Caco-2 (cell line): ENCODE results near the gene EXOC6B. TPM values are rescaled to one million over a fixed set of nuclear protein-coding genes. Genes with fewer than 3 reads are reported as not detected.

ENCODE experiments used
- BruUV-seq: library from RNA; stranded (reverse); fragments of 400-500 nt; replicated peaks from 2 replicates; lab custom pipeline; 2021; lab: Mats Ljungman, UMichigan
- CTCF ChIA-PET: fragments of 300-600 bp; sonication (Branson Sonifier 250); formaldehyde crosslinking; loops from one replicate; lab custom pipeline; 2022; ENCODE audit warnings: antibody characterized with exemption; lab: Charles Lee
- POLR2A ChIA-PET: fragments of 300-600 bp; sonication (Branson Sonifier 250); formaldehyde crosslinking; loops from one replicate; lab custom pipeline; 2022; ENCODE audit warnings: antibody characterized with exemption; lab: Charles Lee
- DNase-seq, 2 experiments: peaks; one replicate each; pipeline versions ENCODE4 v3.0.0 to v3.0.0-alpha.2; 2020 to 2022
- H3K27me3 ChIP-seq: replicated peaks from 2 replicates; pipeline ENCODE4 v1.6.0; 2011; ENCODE audit warnings: low read length; ENCODE audit not compliant: control insufficient read depth, insufficient read depth
- H3K36me3 ChIP-seq: 2 replicates; pipeline ENCODE4 v1.5.1; 2011; ENCODE audit warnings: low read length; ENCODE audit not compliant: control insufficient read depth, insufficient read depth
- H3K4me1 ChIP-seq: fragments of 250-450 bp; sonication (Bioruptor Pico); 2 replicates; pipeline ENCODE4 v1.5.1; 2020; ENCODE audit warnings: mild to moderate bottlenecking
- H3K4me3 ChIP-seq: 2 replicates; pipeline ENCODE4 v1.5.1; 2011; ENCODE audit warnings: low read depth, mild to moderate bottlenecking, control low read depth, low read length
- H3K9me3 ChIP-seq: fragments of 250-450 bp; sonication (Bioruptor Pico); 2 replicates; pipeline ENCODE4 v1.5.1; 2020; ENCODE audit warnings: mild to moderate bottlenecking, moderate library complexity
- H3K27ac Mint-ChIP-seq: one replicate; pipeline ENCODE4 v1.8.0; 2022; ENCODE audit warnings: mixed read lengths; ENCODE audit not compliant: unreplicated experiment
- H3K27me3 Mint-ChIP-seq: one replicate; pipeline ENCODE4 v1.8.0; 2022; ENCODE audit warnings: mixed read lengths; ENCODE audit not compliant: insufficient read depth, unreplicated experiment
- H3K36me3 Mint-ChIP-seq: one replicate; pipeline ENCODE4 v1.8.0; 2022; ENCODE audit warnings: mild to moderate bottlenecking, mixed read lengths; ENCODE audit not compliant: insufficient read depth, unreplicated experiment
- H3K4me1 Mint-ChIP-seq: one replicate; pipeline ENCODE4 v1.8.0; 2022; ENCODE audit warnings: low read depth, mixed read lengths; ENCODE audit not compliant: unreplicated experiment
- H3K4me3 Mint-ChIP-seq: one replicate; pipeline ENCODE4 v1.8.0; 2022; ENCODE audit warnings: mild to moderate bottlenecking, moderate library complexity, mixed read lengths; ENCODE audit not compliant: unreplicated experiment
- H3K9me3 Mint-ChIP-seq: one replicate; pipeline ENCODE4 v1.8.0; 2022; ENCODE audit warnings: mixed read lengths; ENCODE audit not compliant: unreplicated experiment
- CTCF ChIP-seq, 2 experiments: fragments of 200-600 bp in 1 of 2; IDR thresholded peaks; 1 replicate in 1 of 2; 2 replicates in 1 of 2; pipeline versions ENCODE4 v1.5.1 to v1.8.0; 2011 to 2022; ENCODE audit warnings: antibody characterized with exemption in 1 of 2, control low read depth in 1 of 2, inconsistent platforms in 1 of 2, low read depth in 1 of 2, low read length in 1 of 2, mild to moderate bottlenecking in 1 of 2, moderate library complexity in 1 of 2; ENCODE audit not compliant: insufficient read depth in 1 of 2, severe bottlenecking in 1 of 2, unreplicated experiment in 1 of 2
- intact Hi-C: fragments of 100-400 bp; cut with micrococcal nuclease; formaldehyde crosslinking; loops from one replicate; pipeline ENCODE4 v1.10.0; 2022; ENCODE audit not compliant: unreplicated experiment
- total RNA-seq: library from RNA; stranded (reverse); gene quantifications from 2 replicates; pipeline ENCODE4 v1.2.3, GENCODE V29; 2022

EXOC6B gene
- total RNA-seq, 1 experiment from 2014 or later: 36.1 TPM

DNA sequence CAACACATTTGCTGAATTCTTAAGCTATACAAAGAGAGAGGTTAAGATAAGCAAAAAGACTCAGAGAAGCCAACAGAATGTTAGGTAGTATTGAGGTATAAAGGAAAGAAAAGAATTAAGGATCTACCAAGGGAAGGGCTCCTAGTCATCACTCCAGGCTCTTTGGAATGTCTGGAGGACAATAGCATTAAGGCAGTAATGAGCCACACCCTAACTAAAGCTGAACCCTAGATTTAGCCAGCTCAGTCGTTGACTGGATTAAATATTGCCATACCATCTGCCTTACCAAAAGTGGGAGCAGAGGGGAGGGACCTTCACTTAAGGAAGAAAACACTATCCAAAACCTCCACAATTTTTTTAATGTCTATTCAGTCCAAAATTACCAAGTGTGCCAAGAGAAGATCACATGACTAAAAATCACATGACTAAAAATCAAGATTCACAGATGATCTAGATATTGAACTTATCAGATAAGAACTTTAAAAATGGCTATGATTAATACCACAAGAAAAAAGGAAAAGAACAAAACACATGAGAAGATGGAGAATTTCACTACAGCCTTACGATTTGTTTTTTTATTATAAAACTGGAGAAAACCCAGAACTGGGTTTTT is 59.7 kb downstream of the EXOC6B start:
- Histone ChIP-seq H3K4me1 (peaks cover 7% of the 10 kb centered on the region; the same call in 1 of the 2 replicates), H3K27me3 (no peaks in the 10 kb centered on the region), H3K36me3 (no peaks in the 10 kb centered on the region), H3K9me3 (peaks cover 26% of the 10 kb centered on the region), H3K4me3 (no peak overlapping the region)
- Mint-ChIP-seq H3K4me1 (peaks cover 16% of the 10 kb centered on the region), H3K27ac (peak overlapping the region; percentile 21), H3K9me3 (peaks cover 19% of the 10 kb centered on the region), H3K4me3 (no peak overlapping the region), H3K36me3 (peaks cover 19% of the 10 kb centered on the region), H3K27me3 (no peaks in the 10 kb centered on the region)
- DNase-seq: no peak
- POLR2A ChIA-PET: no interaction called here
- BruUV-seq: no TSS peak
- CTCF ChIA-PET: no interaction called here
- intact Hi-C loops: no loop called here
- TF ChIP-seq CTCF (IDR thresholded peaks at IDR 0.05; ENCODE audit: insufficient read depth in 1 of 2, low read depth in 1 of 2, low read length in 1 of 2, severe bottlenecking in 1 of 2, unreplicated experiment in 1 of 2): no peak

- peaks cover 23% of the 10 kb centered on the region for H3K4me1 ChIP-seq
- H3K36me3 ChIP-seq: no peaks in the 10 kb centered on the region
- BruUV-seq: no TSS peak
- DNase-seq: no peak
- Mint-ChIP-seq H3K27ac (no peak overlapping the region), H3K9me3 (peaks cover 33% of the 10 kb centered on the region), H3K4me1 (peaks cover 22% of the 10 kb centered on the region), H3K27me3 (no peaks in the 10 kb centered on the region), H3K4me3 (no peak overlapping the region), H3K36me3 (peaks cover 40% of the 10 kb centered on the region)
- intact Hi-C loops: no loop called here
- ChIA-PET POLR2A (no interaction called here), CTCF (no interaction called here)
- H3K9me3 ChIP-seq: peaks cover 26% of the 10 kb centered on the region
- H3K27me3 ChIP-seq: no peaks in the 10 kb centered on the region
- no peak for TF ChIP-seq CTCF (IDR thresholded peaks at IDR 0.05; ENCODE audit: insufficient read depth in 1 of 2, low read depth in 1 of 2, low read length in 1 of 2, severe bottlenecking in 1 of 2, unreplicated experiment in 1 of 2)
- H3K4me3 ChIP-seq: no peak overlapping the region
Observed at GRCh38 chr2:72762276-72762675, 63.6 kb downstream of the EXOC6B start.

- Histone ChIP-seq H3K4me3 (no peak overlapping the region), H3K36me3 (no peaks in the 10 kb centered on the region), H3K27me3 (no peaks in the 10 kb centered on the region), H3K9me3 (peaks cover 25% of the 10 kb centered on the region), H3K4me1 (peaks cover 39% of the 10 kb centered on the region)
- POLR2A ChIA-PET: no interaction called here
- peak overlapping the region; percentile 94 for H3K27ac Mint-ChIP-seq
- CTCF ChIA-PET: interaction anchor here (0.6 kb wide), 1 partner anchor 62 kb away, joined by 3 read pairs; no protein-coding TSS in a partner anchor
- TF ChIP-seq CTCF (IDR thresholded peaks at IDR 0.05; ENCODE audit: insufficient read depth in 1 of 2, low read depth in 1 of 2, low read length in 1 of 2, severe bottlenecking in 1 of 2, unreplicated experiment in 1 of 2): no peak
- peaks cover 33% of the 10 kb centered on the region for H3K9me3 Mint-ChIP-seq
- no peaks in the 10 kb centered on the region for H3K27me3 Mint-ChIP-seq
- H3K4me1 Mint-ChIP-seq: peaks cover 26% of the 10 kb centered on the region
- BruUV-seq: no TSS peak
- intact Hi-C loops: no loop called here
- no peak for DNase-seq
- no peak overlapping the region for H3K4me3 Mint-ChIP-seq
- peaks cover 30% of the 10 kb centered on the region for H3K36me3 Mint-ChIP-seq
Observed at GRCh38 chr2:72759755-72760154, 66.1 kb downstream of the EXOC6B start.
